ENCODE results near the gene TACC3.

- TF ChIP-seq CTCF (IDR thresholded peaks at IDR 0.05) (no peak), REST (IDR thresholded peaks at IDR 0.05; ENCODE audit: insufficient read depth in 1 of 2, low read depth in 2 of 2, low read length in 1 of 2) (no peak), POLR2AphosphoS5 (IDR thresholded peaks at IDR 0.05; ENCODE audit: low read depth, low read length) (no peak)
Observed at GRCh38 chr4:1726146-1726934, 5.0 kb downstream of the TACC3 start.

Measured in Panc1 (cell line).